SJCRH30 (cell line): Measurements from ENCODE around the gene NBEA. TPM values are rescaled to one million over a fixed set of nuclear protein-coding genes. Genes with fewer than 3 reads are reported as not detected.

Experiments used
- DNase-seq, 2 experiments: peaks; one replicate each; pipeline ENCODE4 v3.0.0-alpha.2; 2015 to 2020
- H3K27ac ChIP-seq: fragments of 250-450 bp; sonication (Bioruptor Pico); 2 replicates; pipeline ENCODE4 v1.5.1; 2020; ENCODE audit warnings: mild to moderate bottlenecking, moderate library complexity
- H3K27me3 ChIP-seq: fragments of 250-450 bp; sonication (Bioruptor Pico); 2 replicates; pipeline ENCODE4 v1.5.1; 2020; ENCODE audit warnings: mild to moderate bottlenecking, moderate library complexity
- H3K36me3 ChIP-seq: fragments of 250-450 bp; sonication (Bioruptor Pico); 2 replicates; pipeline ENCODE4 v1.5.1; 2020; ENCODE audit warnings: mild to moderate bottlenecking, moderate library complexity
- H3K4me1 ChIP-seq: fragments of 250-450 bp; sonication (Bioruptor Pico); 2 replicates; pipeline ENCODE4 v1.5.1; 2020; ENCODE audit warnings: mild to moderate bottlenecking, moderate library complexity
- H3K4me3 ChIP-seq: fragments of 250-450 bp; sonication (Bioruptor Pico); 2 replicates; pipeline ENCODE4 v1.5.1; 2020; ENCODE audit warnings: mild to moderate bottlenecking, moderate library complexity
- H3K9me3 ChIP-seq: fragments of 250-450 bp; sonication (Bioruptor Pico); replicated peaks from 2 replicates; pipeline ENCODE4 v1.5.1; 2020; ENCODE audit warnings: mild to moderate bottlenecking, moderate library complexity
- total RNA-seq: library from RNA; depleted of rRNA; stranded (reverse); fragments of >200 nt; shearing (Covaris generic); gene quantifications from 2 replicates; pipeline ENCODE4 v1.2.3, GENCODE V29; 2014

NBEA gene
- total RNA-seq, 1 experiment from 2014 or later: 5.3 TPM

GRCh38 chr13:35695448-35695770 lies 753.3 kb downstream of the NBEA start:
- Histone ChIP-seq H3K27ac (no peak overlapping the region), H3K4me1 (peaks cover 4% of the 10 kb centered on the region), H3K9me3 (no peaks in the 10 kb centered on the region), H3K36me3 (no peaks in the 10 kb centered on the region), H3K27me3 (no peaks in the 10 kb centered on the region), H3K4me3 (no peak overlapping the region)
- no peak for DNase-seq

- no peak overlapping the region for H3K4me3 ChIP-seq
- H3K27ac ChIP-seq: no peak overlapping the region
- no peak for DNase-seq
- H3K27me3 ChIP-seq: no peaks in the 10 kb centered on the region
- H3K36me3 ChIP-seq: no peaks in the 10 kb centered on the region
- no peaks in the 10 kb centered on the region for H3K9me3 ChIP-seq
- H3K4me1 ChIP-seq: peaks cover 4% of the 10 kb centered on the region
These were observed 755.2 kb downstream of the NBEA start for GRCh38 chr13:35697186-35697730.

- Histone ChIP-seq H3K4me1 (peaks cover 4% of the 10 kb centered on the region), H3K27me3 (no peaks in the 10 kb centered on the region), H3K36me3 (no peaks in the 10 kb centered on the region), H3K9me3 (no peaks in the 10 kb centered on the region), H3K4me3 (no peak overlapping the region), H3K27ac (no peak overlapping the region)
- DNase-seq: no peak
These were observed 757.0 kb downstream of the NBEA start for GRCh38 chr13:35698911-35699576.

GRCh38 chr13:35699825-35700510 lies 757.9 kb downstream of the NBEA start:
- peaks cover 4% of the 10 kb centered on the region for H3K4me1 ChIP-seq
- no peak for DNase-seq
- H3K36me3 ChIP-seq: no peaks in the 10 kb centered on the region
- no peaks in the 10 kb centered on the region for H3K9me3 ChIP-seq
- H3K27me3 ChIP-seq: no peaks in the 10 kb centered on the region
- no peak overlapping the region for H3K4me3 ChIP-seq
- no peak overlapping the region for H3K27ac ChIP-seq

- Histone ChIP-seq H3K27me3 (no peaks in the 10 kb centered on the region), H3K36me3 (no peaks in the 10 kb centered on the region), H3K27ac (no peak overlapping the region), H3K4me1 (peaks cover 4% of the 10 kb centered on the region), H3K4me3 (no peak overlapping the region), H3K9me3 (no peaks in the 10 kb centered on the region)
- DNase-seq: no peak
These were observed 758.6 kb downstream of the NBEA start for GRCh38 chr13:35700671-35701070.

- peaks cover 3% of the 10 kb centered on the region for H3K4me1 ChIP-seq
- H3K9me3 ChIP-seq: no peaks in the 10 kb centered on the region
- H3K27ac ChIP-seq: no peak overlapping the region
- no peaks in the 10 kb centered on the region for H3K36me3 ChIP-seq
- DNase-seq: no peak
- no peak overlapping the region for H3K4me3 ChIP-seq
- no peaks in the 10 kb centered on the region for H3K27me3 ChIP-seq
These were observed 760.2 kb downstream of the NBEA start for GRCh38 chr13:35702316-35702715.

- Histone ChIP-seq H3K27me3 (no peaks in the 10 kb centered on the region), H3K36me3 (no peaks in the 10 kb centered on the region), H3K27ac (no peak overlapping the region), H3K4me3 (no peak overlapping the region), H3K4me1 (no peaks in the 10 kb centered on the region), H3K9me3 (no peaks in the 10 kb centered on the region)
- DNase-seq: no peak
These were observed 761.0 kb downstream of the NBEA start for GRCh38 chr13:35703061-35703460.

GRCh38 chr13:35704331-35704730 lies 762.3 kb downstream of the NBEA start:
- Histone ChIP-seq H3K9me3 (no peaks in the 10 kb centered on the region), H3K4me1 (no peaks in the 10 kb centered on the region), H3K36me3 (no peaks in the 10 kb centered on the region), H3K27me3 (no peaks in the 10 kb centered on the region; the same call in 1 of the 2 replicates), H3K27ac (no peak overlapping the region), H3K4me3 (no peak overlapping the region)
- DNase-seq: no peak

GRCh38 chr13:35706281-35706680 lies 764.2 kb downstream of the NBEA start:
- no peak for DNase-seq
- no peak overlapping the region for H3K4me3 ChIP-seq
- H3K36me3 ChIP-seq: no peaks in the 10 kb centered on the region
- H3K4me1 ChIP-seq: no peaks in the 10 kb centered on the region
- H3K27ac ChIP-seq: no peak overlapping the region
- H3K9me3 ChIP-seq: no peaks in the 10 kb centered on the region
- no peaks in the 10 kb centered on the region; the same call in 1 of the 2 replicates for H3K27me3 ChIP-seq

GRCh38 chr13:35706721-35707120 lies 764.7 kb downstream of the NBEA start:
- Histone ChIP-seq H3K9me3 (no peaks in the 10 kb centered on the region), H3K36me3 (no peaks in the 10 kb centered on the region), H3K27me3 (no peaks in the 10 kb centered on the region; the same call in 1 of the 2 replicates), H3K27ac (no peak overlapping the region), H3K4me1 (no peaks in the 10 kb centered on the region), H3K4me3 (no peak overlapping the region)
- DNase-seq: no peak

- Histone ChIP-seq H3K9me3 (no peaks in the 10 kb centered on the region), H3K4me1 (peaks cover 15% of the 10 kb centered on the region), H3K27ac (no peak overlapping the region), H3K27me3 (no peaks in the 10 kb centered on the region; the same call in 1 of the 2 replicates), H3K36me3 (no peaks in the 10 kb centered on the region), H3K4me3 (no peak overlapping the region)
- DNase-seq: no peak
These were observed 769.8 kb downstream of the NBEA start for GRCh38 chr13:35711909-35712308.

- peak in 1 of 2 experiments; percentile 42 for DNase-seq
- Histone ChIP-seq H3K27ac (no peak overlapping the region), H3K36me3 (no peaks in the 10 kb centered on the region), H3K9me3 (no peaks in the 10 kb centered on the region), H3K27me3 (no peaks in the 10 kb centered on the region; the same call in 1 of the 2 replicates), H3K4me3 (no peak overlapping the region), H3K4me1 (peaks cover 15% of the 10 kb centered on the region)
These were observed 771.1 kb downstream of the NBEA start for GRCh38 chr13:35712907-35713761.

GRCh38 chr13:35714121-35714520 lies 772.1 kb downstream of the NBEA start:
- Histone ChIP-seq H3K9me3 (no peaks in the 10 kb centered on the region), H3K27me3 (no peaks in the 10 kb centered on the region; the same call in 1 of the 2 replicates), H3K27ac (peak overlapping the region; percentile 21; the same call in 1 of the 2 replicates), H3K4me3 (peak overlapping the region; percentile 16), H3K36me3 (no peaks in the 10 kb centered on the region), H3K4me1 (peaks cover 15% of the 10 kb centered on the region)
- peak; percentile 43 to 70 for DNase-seq

- Histone ChIP-seq H3K27ac (peak overlapping the region; percentile 21; the same call in 1 of the 2 replicates), H3K36me3 (no peaks in the 10 kb centered on the region), H3K9me3 (no peaks in the 10 kb centered on the region), H3K4me1 (peaks cover 15% of the 10 kb centered on the region), H3K27me3 (no peaks in the 10 kb centered on the region; the same call in 1 of the 2 replicates), H3K4me3 (peak overlapping the region; percentile 16)
- DNase-seq: peak; percentile 69 to 75
These were observed 772.7 kb downstream of the NBEA start for GRCh38 chr13:35714588-35715377.
